GM12872 (cell line): Measurements from ENCODE around the gene TOR1A.

Experiments used
- CTCF ChIP-seq: IDR thresholded peaks from 3 replicates; pipeline ENCODE4 v1.5.1; 2011; ENCODE audit warnings: low read depth, mild to moderate bottlenecking, low read length, moderate library complexity; ENCODE audit not compliant: insufficient read depth

The TOR1A gene

GRCh38 chr9:129762985-129763926 is 60.7 kb downstream of the TOR1A start:
- TF ChIP-seq CTCF, result no peak
